HL-60 (cell line): ENCODE measurements around the gene ABHD11.

Source experiments
- DNase-seq, 2 experiments: peaks; one replicate each; pipeline ENCODE4 v3.0.0-alpha.2; 2010 to 2020; ENCODE audit warnings: low read depth in 1 of 2, low spot score in 1 of 2
- H3K27ac ChIP-seq: fragments of 250-450 bp; sonication (Bioruptor Pico); replicated peaks from 2 replicates; pipeline ENCODE4 v1.5.1; 2020; ENCODE audit warnings: mild to moderate bottlenecking, moderate library complexity
- H3K27me3 ChIP-seq: fragments of 250-450 bp; sonication (Bioruptor Pico); 2 replicates; pipeline ENCODE4 v1.5.1; 2021; ENCODE audit warnings: mild to moderate bottlenecking, moderate library complexity; ENCODE audit not compliant: insufficient read depth, poor library complexity, severe bottlenecking
- H3K4me3 ChIP-seq: replicated peaks from 2 replicates; pipeline ENCODE4 v1.5.1; 2011; ENCODE audit warnings: mild to moderate bottlenecking, control low read depth, low read length; ENCODE audit not compliant: insufficient read depth
- GABPA ChIP-seq: IDR thresholded peaks from 2 replicates; pipeline ENCODE4 v1.6.1; 2012; ENCODE audit warnings: low read depth
- POLR2AphosphoS5 ChIP-seq: IDR thresholded peaks from 2 replicates; pipeline ENCODE4 v1.6.1; 2012; ENCODE audit warnings: low read depth
- SPI1 ChIP-seq: IDR thresholded peaks from 2 replicates; pipeline ENCODE4 v1.6.1; 2012; ENCODE audit warnings: low read depth, mild to moderate bottlenecking, borderline replicate concordance
- TF ChIP-seq, protein P1 (sequence below): IDR thresholded peaks from one replicate; pipeline ENCODE4 v1.5.1; 2011; ENCODE audit warnings: low read length, control low read depth, inconsistent platforms; ENCODE audit not compliant: insufficient read depth
- TF ChIP-seq, protein P2 (sequence below): IDR thresholded peaks from 2 replicates; pipeline ENCODE4 v1.6.1; 2012; ENCODE audit warnings: low read depth; ENCODE audit not compliant: insufficient replicate concordance

Gene ABHD11

DNA sequence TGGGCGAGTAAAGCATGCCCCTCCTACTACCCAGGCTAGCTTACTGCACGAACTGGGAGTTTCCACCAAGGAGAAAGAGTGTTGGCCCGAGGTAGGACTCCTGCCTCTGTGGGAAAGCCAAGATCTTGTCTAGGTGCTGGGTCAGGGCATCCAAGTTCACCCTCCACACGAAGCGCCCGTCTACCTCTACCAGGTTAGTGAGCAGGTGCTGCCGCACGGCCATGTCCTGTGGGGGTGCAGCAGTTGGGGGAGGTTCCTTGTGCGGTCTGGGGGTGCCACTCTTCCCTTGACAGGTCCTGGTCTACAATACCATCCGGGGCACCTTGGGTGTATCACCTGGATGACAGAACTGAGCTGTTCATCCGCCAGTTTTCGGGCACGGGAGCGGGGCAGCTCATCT lies 1.7 kb downstream of the ABHD11 start:
- Histone ChIP-seq H3K27me3 (no peaks in the 10 kb centered on the region), H3K27ac (no peak overlapping the region), H3K4me3 (no peak overlapping the region)
- no peak for DNase-seq
- no peak for TF ChIP-seq SPI1

DNA sequence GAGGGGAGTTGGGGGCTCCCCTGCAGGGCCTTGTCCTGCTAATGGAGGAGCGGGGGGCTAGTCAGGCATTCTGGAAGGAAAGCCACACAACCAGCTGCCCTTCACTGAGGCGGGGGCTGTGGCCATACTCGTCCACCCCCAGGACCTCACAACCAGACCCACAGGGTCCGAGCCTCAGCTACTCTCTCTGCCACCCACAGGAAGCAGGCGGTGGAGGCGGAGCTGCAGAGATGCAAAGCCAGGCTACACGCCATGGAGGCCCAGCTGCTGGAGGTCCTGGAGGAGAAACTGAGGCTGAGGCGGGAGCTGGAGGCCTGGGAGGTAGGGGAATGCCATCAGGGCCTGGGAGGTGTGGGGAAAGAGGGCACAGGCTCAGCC lies 3.1 kb downstream of the ABHD11 start:
- DNase-seq: no peak
- TF ChIP-seq POLR2AphosphoS5 (no peak), GABPA (no peak), SPI1 (no peak)
- TF ChIP-seq, protein P1, sequence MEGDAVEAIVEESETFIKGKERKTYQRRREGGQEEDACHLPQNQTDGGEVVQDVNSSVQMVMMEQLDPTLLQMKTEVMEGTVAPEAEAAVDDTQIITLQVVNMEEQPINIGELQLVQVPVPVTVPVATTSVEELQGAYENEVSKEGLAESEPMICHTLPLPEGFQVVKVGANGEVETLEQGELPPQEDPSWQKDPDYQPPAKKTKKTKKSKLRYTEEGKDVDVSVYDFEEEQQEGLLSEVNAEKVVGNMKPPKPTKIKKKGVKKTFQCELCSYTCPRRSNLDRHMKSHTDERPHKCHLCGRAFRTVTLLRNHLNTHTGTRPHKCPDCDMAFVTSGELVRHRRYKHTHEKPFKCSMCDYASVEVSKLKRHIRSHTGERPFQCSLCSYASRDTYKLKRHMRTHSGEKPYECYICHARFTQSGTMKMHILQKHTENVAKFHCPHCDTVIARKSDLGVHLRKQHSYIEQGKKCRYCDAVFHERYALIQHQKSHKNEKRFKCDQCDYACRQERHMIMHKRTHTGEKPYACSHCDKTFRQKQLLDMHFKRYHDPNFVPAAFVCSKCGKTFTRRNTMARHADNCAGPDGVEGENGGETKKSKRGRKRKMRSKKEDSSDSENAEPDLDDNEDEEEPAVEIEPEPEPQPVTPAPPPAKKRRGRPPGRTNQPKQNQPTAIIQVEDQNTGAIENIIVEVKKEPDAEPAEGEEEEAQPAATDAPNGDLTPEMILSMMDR: no peak
- TF ChIP-seq, protein P2, sequence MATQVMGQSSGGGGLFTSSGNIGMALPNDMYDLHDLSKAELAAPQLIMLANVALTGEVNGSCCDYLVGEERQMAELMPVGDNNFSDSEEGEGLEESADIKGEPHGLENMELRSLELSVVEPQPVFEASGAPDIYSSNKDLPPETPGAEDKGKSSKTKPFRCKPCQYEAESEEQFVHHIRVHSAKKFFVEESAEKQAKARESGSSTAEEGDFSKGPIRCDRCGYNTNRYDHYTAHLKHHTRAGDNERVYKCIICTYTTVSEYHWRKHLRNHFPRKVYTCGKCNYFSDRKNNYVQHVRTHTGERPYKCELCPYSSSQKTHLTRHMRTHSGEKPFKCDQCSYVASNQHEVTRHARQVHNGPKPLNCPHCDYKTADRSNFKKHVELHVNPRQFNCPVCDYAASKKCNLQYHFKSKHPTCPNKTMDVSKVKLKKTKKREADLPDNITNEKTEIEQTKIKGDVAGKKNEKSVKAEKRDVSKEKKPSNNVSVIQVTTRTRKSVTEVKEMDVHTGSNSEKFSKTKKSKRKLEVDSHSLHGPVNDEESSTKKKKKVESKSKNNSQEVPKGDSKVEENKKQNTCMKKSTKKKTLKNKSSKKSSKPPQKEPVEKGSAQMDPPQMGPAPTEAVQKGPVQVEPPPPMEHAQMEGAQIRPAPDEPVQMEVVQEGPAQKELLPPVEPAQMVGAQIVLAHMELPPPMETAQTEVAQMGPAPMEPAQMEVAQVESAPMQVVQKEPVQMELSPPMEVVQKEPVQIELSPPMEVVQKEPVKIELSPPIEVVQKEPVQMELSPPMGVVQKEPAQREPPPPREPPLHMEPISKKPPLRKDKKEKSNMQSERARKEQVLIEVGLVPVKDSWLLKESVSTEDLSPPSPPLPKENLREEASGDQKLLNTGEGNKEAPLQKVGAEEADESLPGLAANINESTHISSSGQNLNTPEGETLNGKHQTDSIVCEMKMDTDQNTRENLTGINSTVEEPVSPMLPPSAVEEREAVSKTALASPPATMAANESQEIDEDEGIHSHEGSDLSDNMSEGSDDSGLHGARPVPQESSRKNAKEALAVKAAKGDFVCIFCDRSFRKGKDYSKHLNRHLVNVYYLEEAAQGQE: no peak
- Histone ChIP-seq H3K4me3 (no peak overlapping the region), H3K27ac (no peak overlapping the region), H3K27me3 (no peaks in the 10 kb centered on the region)

DNA sequence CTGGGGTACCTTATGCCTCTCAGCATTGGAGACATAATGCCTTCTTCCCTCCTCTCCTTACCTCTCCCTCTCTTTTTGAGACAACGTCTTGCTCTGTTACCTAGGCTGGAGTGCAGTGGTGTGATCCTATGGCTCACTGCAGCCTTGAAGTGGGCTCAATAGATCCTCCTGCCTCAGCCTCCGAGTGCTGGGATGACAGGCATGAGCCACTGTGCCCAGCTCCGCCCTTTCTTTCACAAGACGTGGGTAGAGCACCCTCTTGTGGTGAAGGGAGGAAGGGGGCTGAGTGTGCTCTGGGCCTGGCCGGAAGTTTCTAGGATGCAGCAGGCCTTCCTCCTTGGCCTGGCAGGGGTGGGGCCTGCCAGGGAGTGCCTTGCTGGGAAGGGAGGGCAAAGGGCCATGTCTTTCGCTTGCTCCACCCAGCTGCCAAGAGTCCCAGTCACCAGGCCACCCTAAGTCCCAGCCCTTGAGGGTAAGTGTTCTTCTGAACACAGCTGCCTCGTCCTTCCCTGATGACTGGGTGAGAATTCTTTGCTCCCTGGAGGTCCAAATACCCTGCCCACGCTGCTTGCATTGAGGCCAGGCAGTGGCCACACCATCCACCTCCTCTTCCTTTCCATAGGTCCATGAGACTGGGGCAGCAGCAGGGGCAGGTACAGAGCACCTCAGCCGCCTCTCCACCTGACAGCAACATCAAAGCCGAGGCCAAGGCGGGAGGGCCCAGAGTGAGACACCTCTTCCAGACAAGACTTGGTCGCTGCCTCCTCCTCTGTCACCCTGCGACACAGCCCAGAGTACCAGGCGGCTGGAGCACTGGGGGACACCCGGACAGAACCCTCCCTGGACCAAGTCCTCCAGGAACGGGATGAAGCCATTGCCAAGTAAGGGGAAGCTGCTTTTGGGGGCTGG lies 3.7 kb downstream of the ABHD11 start:
- no peak overlapping the region for H3K27ac ChIP-seq
- TF ChIP-seq GABPA (no peak), POLR2AphosphoS5 (peak; percentile 57; the same call in 1 of the 2 replicates), SPI1 (peak; percentile 47; the same call in 1 of the 2 replicates)
- TF ChIP-seq, protein P1: peak; percentile 92
- TF ChIP-seq, protein P2: no peak
- DNase-seq: peak; percentile 85 to 91

DNA sequence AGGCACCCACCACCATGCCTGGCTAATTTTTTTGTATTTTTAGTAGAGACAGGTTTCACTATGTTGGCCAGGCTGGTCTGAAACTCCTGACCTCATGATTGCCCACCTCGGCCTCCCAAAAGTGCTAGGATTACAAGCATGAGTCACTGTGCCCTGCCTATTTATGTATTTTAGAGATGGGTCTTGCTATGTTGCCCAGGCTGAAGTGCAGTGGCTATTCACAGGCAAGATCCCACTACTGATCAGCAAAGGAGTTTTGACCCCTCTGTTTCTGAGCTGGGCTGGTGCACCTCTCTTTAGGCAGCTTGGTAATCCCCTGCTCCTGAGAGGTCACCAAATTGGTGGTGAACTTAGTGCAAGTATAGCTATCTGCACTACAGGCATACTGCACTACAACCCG lies 6.2 kb downstream of the ABHD11 start:
- Histone ChIP-seq H3K27me3 (peaks cover 5% of the 10 kb centered on the region), H3K27ac (no peak overlapping the region), H3K4me3 (no peak overlapping the region)
- no peak for TF ChIP-seq POLR2AphosphoS5
- TF ChIP-seq, protein P1: no peak
- TF ChIP-seq GABPA: no peak
- TF ChIP-seq SPI1: no peak
- TF ChIP-seq, protein P2: no peak
- DNase-seq: no peak

More for the DNA sequence above, 3.7 kb downstream of the ABHD11 start:
- H3K27me3 ChIP-seq: no peaks in the 10 kb centered on the region
- no peak overlapping the region for H3K4me3 ChIP-seq
